Measurements from ENCODE around the gene SMARCAD1.

GRCh38 chr4:94202769-94203168, 4.9 kb upstream of the SMARCAD1 start:
- TF ChIP-seq, protein P1, sequence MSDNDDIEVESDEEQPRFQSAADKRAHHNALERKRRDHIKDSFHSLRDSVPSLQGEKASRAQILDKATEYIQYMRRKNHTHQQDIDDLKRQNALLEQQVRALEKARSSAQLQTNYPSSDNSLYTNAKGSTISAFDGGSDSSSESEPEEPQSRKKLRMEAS (IDR thresholded peaks at IDR 0.05), result no peak
- TF ChIP-seq EP300 (IDR thresholded peaks at IDR 0.05; ENCODE audit: borderline replicate concordance) (no peak), NFIC (IDR thresholded peaks at IDR 0.05) (no peak), TAF1 (IDR thresholded peaks at IDR 0.05; ENCODE audit: low read depth) (no peak), YY1 (IDR thresholded peaks at IDR 0.05; ENCODE audit: low read depth) (no peak), ZBTB7A (IDR thresholded peaks at IDR 0.05; ENCODE audit: low read depth) (no peak), FOXM1 (IDR thresholded peaks at IDR 0.05; ENCODE audit: borderline replicate concordance, low read depth) (no peak), TCF12 (IDR thresholded peaks at IDR 0.05; ENCODE audit: low read depth) (no peak), CREB1 (IDR thresholded peaks at IDR 0.05; ENCODE audit: low read depth) (no peak)
